Neural progenitor cell (in vitro differentiated cells): ENCODE measurements around the gene EZH2. TPM values are rescaled to one million over a fixed set of nuclear protein-coding genes. Genes with fewer than 3 reads are reported as not detected.

ENCODE experiments used
- DNase-seq: peaks from one replicate; pipeline ENCODE4 v3.0.0-alpha.2; 2016; ENCODE audit warnings: low spot score
- H2AFZ ChIP-seq: fragments of 200-600 bp; sonication (generic); replicated peaks from 2 replicates; pipeline ENCODE4 v1.6.1; 2016; ENCODE audit warnings: antibody characterized with exemption
- H3F3A ChIP-seq: fragments of 200-600 bp; sonication (generic); 2 replicates; pipeline ENCODE4 v1.6.1; 2016; ENCODE audit warnings: antibody characterized with exemption, low read depth
- H3K27ac ChIP-seq: fragments of 200-600 bp; sonication (generic); 2 replicates; pipeline ENCODE4 v1.5.1; 2016; ENCODE audit warnings: mild to moderate bottlenecking
- H3K27me3 ChIP-seq: fragments of 200-600 bp; sonication (generic); 2 replicates; pipeline ENCODE4 v1.6.1; 2016; ENCODE audit warnings: mild to moderate bottlenecking, moderate library complexity
- H3K36me3 ChIP-seq: fragments of 200-600 bp; sonication (generic); 2 replicates; pipeline ENCODE4 v1.5.1; 2016
- H3K4me1 ChIP-seq: fragments of 200-600 bp; sonication (generic); 2 replicates; pipeline ENCODE4 v1.6.1; 2016; ENCODE audit warnings: mixed run types
- H3K4me2 ChIP-seq: fragments of 200-600 bp; sonication (generic); 2 replicates; pipeline ENCODE4 v1.6.1; 2016
- H3K4me3 ChIP-seq: fragments of 200-600 bp; sonication (generic); 2 replicates; pipeline ENCODE4 v1.5.1; 2016
- H3K79me2 ChIP-seq: fragments of 200-600 bp; sonication (generic); 2 replicates; pipeline ENCODE4 v1.6.1; 2016; ENCODE audit warnings: low read depth
- H3K9ac ChIP-seq: fragments of 200-600 bp; sonication (generic); 2 replicates; pipeline ENCODE4 v1.6.1; 2016
- H3K9me3 ChIP-seq: fragments of 200-600 bp; sonication (generic); 2 replicates; pipeline ENCODE4 v1.5.1; 2016; ENCODE audit warnings: low read depth
- H4K20me1 ChIP-seq: fragments of 200-600 bp; sonication (generic); 2 replicates; pipeline ENCODE4 v1.6.1; 2016; ENCODE audit warnings: low read depth
- H3K27ac Mint-ChIP-seq: 3 replicates; pipeline ENCODE4 v1.8.0; 2021; ENCODE audit warnings: mixed read lengths
- H3K27me3 Mint-ChIP-seq: 2 replicates; pipeline ENCODE4 v1.8.0; 2022; ENCODE audit warnings: low read depth, mild to moderate bottlenecking, inconsistent platforms, moderate library complexity, mixed read lengths; ENCODE audit not compliant: insufficient read depth
- H3K36me3 Mint-ChIP-seq: 3 replicates; pipeline ENCODE4 v1.8.0; 2021; ENCODE audit warnings: mixed read lengths
- H3K4me1 Mint-ChIP-seq: 3 replicates; pipeline ENCODE4 v1.8.0; 2021; ENCODE audit warnings: mixed read lengths
- H3K4me3 Mint-ChIP-seq: 3 replicates; pipeline ENCODE4 v1.8.0; 2021; ENCODE audit warnings: mild to moderate bottlenecking, moderate library complexity, mixed read lengths
- H3K9me3 Mint-ChIP-seq: 3 replicates; pipeline ENCODE4 v1.8.0; 2020; ENCODE audit warnings: mixed read lengths
- CTCF ChIP-seq: fragments of 200-600 bp; sonication (generic); IDR thresholded peaks from 2 replicates; pipeline ENCODE4 v1.5.1; 2017; ENCODE audit warnings: antibody characterized with exemption, mild to moderate bottlenecking
- EZH2 ChIP-seq: fragments of 200-600 bp; sonication (generic); IDR thresholded peaks from 2 replicates; pipeline ENCODE4 v1.6.1; 2017; ENCODE audit warnings: antibody characterized with exemption, mild to moderate bottlenecking, moderate library complexity
- EZH2phosphoT487 ChIP-seq: fragments of 200-600 bp; sonication (generic); IDR thresholded peaks from 2 replicates; pipeline ENCODE4 v1.6.1; 2017; ENCODE audit warnings: antibody characterized with exemption
- total RNA-seq: library from RNA; depleted of rRNA; stranded (reverse); fragments of >200 nt; gene quantifications from 2 replicates; pipeline ENCODE4 v1.2.3, GENCODE V29; 2015; ENCODE audit warnings: low replicate concordance

EZH2 gene
- total RNA-seq, 1 donor from 2014 or later, result 112 TPM

GRCh38 chr7:148831782-148832181, 52.3 kb downstream of the EZH2 start:
- Mint-ChIP-seq H3K27me3 (no peaks in the 10 kb centered on the region), H3K9me3 (no peaks in the 10 kb centered on the region), H3K27ac (no peak overlapping the region), H3K4me1 (no peaks in the 10 kb centered on the region), H3K4me3 (no peak overlapping the region), H3K36me3 (peaks cover 24% of the 10 kb centered on the region)
- TF ChIP-seq CTCF (no peak), EZH2 (no peak)
- no peak overlapping the region for H3K27ac ChIP-seq
- no peak overlapping the region for H3K9ac ChIP-seq
- no peaks in the 10 kb centered on the region for H3K27me3 ChIP-seq
- H3K79me2 ChIP-seq, result peaks cover 76% of the 10 kb centered on the region
- no peaks in the 10 kb centered on the region for H3K4me1 ChIP-seq
- H4K20me1 ChIP-seq, result peaks cover 46% of the 10 kb centered on the region
- H3F3A ChIP-seq, result peaks cover 6% of the 10 kb centered on the region
- H2AFZ ChIP-seq, result no peak overlapping the region
- H3K4me2 ChIP-seq, result no peak overlapping the region
- no peak overlapping the region for H3K4me3 ChIP-seq
- H3K9me3 ChIP-seq, result no peaks in the 10 kb centered on the region
- H3K36me3 ChIP-seq, result peaks cover 16% of the 10 kb centered on the region
- no peak for DNase-seq

GRCh38 chr7:148830897-148831692, 53.0 kb downstream of the EZH2 start:
- Histone ChIP-seq H3K4me1 (no peaks in the 10 kb centered on the region), H3K4me3 (no peak overlapping the region), H3F3A (peaks cover 6% of the 10 kb centered on the region), H4K20me1 (peaks cover 40% of the 10 kb centered on the region), H3K79me2 (peaks cover 69% of the 10 kb centered on the region), H3K4me2 (no peak overlapping the region), H2AFZ (no peak overlapping the region), H3K27ac (no peak overlapping the region), H3K9me3 (no peaks in the 10 kb centered on the region), H3K9ac (no peak overlapping the region), H3K36me3 (peaks cover 23% of the 10 kb centered on the region), H3K27me3 (no peaks in the 10 kb centered on the region)
- Mint-ChIP-seq H3K27ac (no peak overlapping the region), H3K36me3 (peaks cover 21% of the 10 kb centered on the region), H3K4me1 (no peaks in the 10 kb centered on the region), H3K4me3 (no peak overlapping the region), H3K9me3 (no peaks in the 10 kb centered on the region), H3K27me3 (no peaks in the 10 kb centered on the region)
- TF ChIP-seq EZH2phosphoT487 (no peak), CTCF (no peak), EZH2 (no peak)
- DNase-seq, result no peak

GRCh38 chr7:148828965-148829364, 55.1 kb downstream of the EZH2 start:
- no peaks in the 10 kb centered on the region for H3K4me1 Mint-ChIP-seq
- no peak overlapping the region for H3K4me3 Mint-ChIP-seq
- H3K27ac Mint-ChIP-seq, result no peak overlapping the region
- Histone ChIP-seq H3K79me2 (peaks cover 48% of the 10 kb centered on the region), H3F3A (peaks cover 6% of the 10 kb centered on the region), H3K27ac (no peak overlapping the region), H3K4me1 (no peaks in the 10 kb centered on the region), H3K27me3 (no peaks in the 10 kb centered on the region), H4K20me1 (peaks cover 31% of the 10 kb centered on the region), H3K9me3 (no peaks in the 10 kb centered on the region), H3K9ac (no peak overlapping the region), H3K36me3 (peaks cover 31% of the 10 kb centered on the region), H3K4me2 (no peak overlapping the region), H3K4me3 (no peak overlapping the region), H2AFZ (no peak overlapping the region)
- no peak for DNase-seq
- peaks cover 24% of the 10 kb centered on the region for H3K36me3 Mint-ChIP-seq
- TF ChIP-seq CTCF (no peak), EZH2phosphoT487 (no peak), EZH2 (no peak)
- H3K27me3 Mint-ChIP-seq, result no peaks in the 10 kb centered on the region
- no peaks in the 10 kb centered on the region for H3K9me3 Mint-ChIP-seq
